GM21737 (cell line): ENCODE measurements around the gene OR52D1.

Source experiments
- ATAC-seq: cut with Tn5 transposase; IDR thresholded peaks from one replicate; pipeline ENCODE4 v1.9.1; 2021; ENCODE audit warnings: mild to moderate bottlenecking, moderate library complexity; ENCODE audit not compliant: unreplicated experiment

OR52D1 gene

GRCh38 chr11:5509803-5510202 lies 21.3 kb downstream of the OR52D1 start, which contains the start of gene UBQLN3:
Gene UBQLN3, minus strand, starts transcription at chr11:5509957. Its CDS starts 399 bp downstream, at chr11:5509558.
- no peak for ATAC-seq

- no peak for ATAC-seq
These were observed 26.4 kb downstream of the OR52D1 start for GRCh38 chr11:5514841-5515240.

- no peak for ATAC-seq
These were observed 28.1 kb downstream of the OR52D1 start, which contains the start of gene UBQLNL for GRCh38 chr11:5516599-5516998. Gene UBQLNL, minus strand, starts transcription at chr11:5516699. Its CDS starts 258 bp downstream, at chr11:5516441.

GRCh38 chr11:5521540-5521939 lies 33.1 kb downstream of the OR52D1 start:
- no peak for ATAC-seq

GRCh38 chr11:5522308-5522707 lies 33.8 kb downstream of the OR52D1 start:
- ATAC-seq: no peak

- ATAC-seq: no peak
These were observed 36.3 kb downstream of the OR52D1 start for GRCh38 chr11:5524756-5525155.

- ATAC-seq: no peak
These were observed 39.2 kb downstream of the OR52D1 start for GRCh38 chr11:5527716-5528115.

GRCh38 chr11:5528495-5528894 lies 40.0 kb downstream of the OR52D1 start:
- ATAC-seq: no peak

- no peak for ATAC-seq
These were observed 42.8 kb downstream of the OR52D1 start for GRCh38 chr11:5531053-5531831.

GRCh38 chr11:5534046-5534445 lies 45.6 kb downstream of the OR52D1 start:
- no peak for ATAC-seq

- ATAC-seq: no peak
These were observed 48.0 kb downstream of the OR52D1 start for GRCh38 chr11:5536482-5536881.
